GM19372 (cell line): Measurements from ENCODE around the gene GPM6B.

Experiments used
- ATAC-seq: cut with Tn5 transposase; IDR thresholded peaks from one replicate; pipeline ENCODE4 v1.9.1; 2021; ENCODE audit warnings: mild to moderate bottlenecking, low read depth, moderate library complexity; ENCODE audit not compliant: unreplicated experiment

The GPM6B gene

GRCh38 chrX:13825178-13825762 lies 8.4 kb upstream of the GPM6B start:
- ATAC-seq: no peak

- no peak for ATAC-seq
These were observed 7.9 kb upstream of the GPM6B start for GRCh38 chrX:13824746-13825145.

GRCh38 chrX:13821738-13822137 lies 4.8 kb upstream of the GPM6B start:
- ATAC-seq: no peak

GRCh38 chrX:13816176-13816575 lies 717 bp downstream of the GPM6B start:
- ATAC-seq: no peak

DNA sequence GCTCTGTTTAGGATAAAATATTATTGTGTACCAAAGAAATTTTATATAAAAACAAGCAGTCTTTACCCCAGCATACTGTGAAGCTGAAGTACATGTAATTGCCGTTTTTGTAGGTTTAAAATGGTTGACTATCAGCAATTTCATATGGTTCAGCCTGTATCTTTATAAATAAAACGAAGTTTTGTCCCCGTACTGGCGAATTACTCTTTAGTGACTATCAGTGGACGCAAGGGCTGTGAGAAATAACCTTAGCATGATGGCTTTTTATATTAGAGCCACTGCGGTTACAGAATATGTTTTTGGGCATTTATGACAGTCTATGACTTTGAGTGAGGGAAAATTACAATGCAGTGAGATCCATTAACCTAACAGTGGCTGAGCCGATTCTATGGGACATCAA lies 1.2 kb downstream of the GPM6B start:
- no peak for ATAC-seq

DNA sequence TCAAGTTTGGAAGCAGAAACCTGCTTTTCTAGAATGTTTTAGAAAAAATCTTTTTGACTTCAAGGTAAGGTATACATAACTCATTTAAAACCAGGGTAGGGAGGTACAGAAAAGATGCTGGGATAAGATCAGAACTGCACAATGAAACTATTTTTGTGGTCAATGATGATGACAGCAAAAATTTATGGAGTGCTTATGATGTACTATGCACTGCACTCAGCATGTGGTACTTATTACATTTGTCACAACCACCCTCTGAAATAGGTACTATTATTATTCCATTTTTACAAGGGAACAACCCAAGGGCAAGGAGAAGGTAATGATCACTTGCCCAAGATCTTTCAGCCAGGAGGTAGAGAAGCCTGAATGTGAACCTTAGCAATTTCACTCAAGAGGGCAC lies 8.0 kb downstream of the GPM6B start:
- ATAC-seq: no peak

DNA sequence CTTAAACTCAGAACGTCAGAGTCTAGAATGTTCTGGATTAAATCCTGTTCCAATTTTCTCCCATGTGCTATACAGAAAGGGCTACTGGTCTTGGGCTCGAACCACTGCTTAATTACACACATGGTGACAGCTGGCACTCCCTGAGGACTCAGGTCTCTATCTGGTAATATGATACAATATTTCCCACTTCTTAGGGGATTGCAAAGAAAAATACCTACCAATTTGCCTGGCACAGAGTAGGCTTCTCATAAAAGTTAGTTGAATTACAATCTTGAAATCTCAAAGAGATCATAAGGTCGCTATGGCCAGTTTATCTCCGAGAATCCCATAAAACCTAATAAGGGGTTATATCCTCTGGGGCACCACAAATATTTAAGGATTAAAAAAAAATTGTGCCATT lies 8.6 kb downstream of the GPM6B start:
- ATAC-seq: no peak

- ATAC-seq: no peak
These were observed 11.7 kb downstream of the GPM6B start for GRCh38 chrX:13805241-13805640.

GRCh38 chrX:13803116-13803515 lies 13.8 kb downstream of the GPM6B start:
- ATAC-seq: no peak

DNA sequence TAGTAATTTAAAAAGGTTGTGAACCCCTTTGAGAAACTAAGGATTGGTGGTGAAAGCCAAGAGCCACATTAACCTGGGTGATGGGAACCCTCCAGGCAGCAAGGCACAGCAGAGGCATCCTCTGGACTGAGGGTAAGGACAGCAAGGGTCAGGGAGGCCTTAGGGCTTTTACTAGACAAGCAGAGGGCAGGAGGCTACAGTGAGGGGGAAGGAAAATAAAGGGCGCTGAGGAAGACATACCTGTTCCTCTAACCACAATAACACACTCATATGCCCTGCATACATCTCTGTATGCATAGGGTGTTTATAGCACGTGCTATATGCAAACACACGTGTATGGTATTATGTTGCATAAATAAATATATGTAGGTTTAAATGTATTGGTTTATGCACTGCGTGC lies 18.7 kb downstream of the GPM6B start:
- ATAC-seq: no peak

DNA sequence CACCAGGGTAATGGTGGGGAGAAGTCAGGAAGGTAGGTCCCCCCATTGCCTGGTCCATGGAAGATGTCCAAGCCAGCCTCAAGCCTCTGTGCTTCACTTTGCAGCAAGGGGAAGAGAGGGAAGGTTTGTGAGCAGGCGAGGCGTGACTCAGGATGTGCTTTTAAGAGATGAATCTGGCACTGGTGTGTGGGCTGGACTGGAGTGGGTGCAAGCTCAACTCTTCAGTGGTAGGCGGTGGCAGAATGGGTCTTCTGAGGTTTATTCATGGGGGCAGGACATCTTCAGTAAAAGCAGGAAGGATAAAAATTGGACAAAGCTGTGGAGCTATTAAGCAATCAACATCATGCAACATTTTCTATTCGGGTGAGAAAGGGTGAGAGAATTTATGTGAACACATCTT lies 19.4 kb downstream of the GPM6B start:
- ATAC-seq: no peak

- ATAC-seq: no peak
These were observed 22.5 kb downstream of the GPM6B start for GRCh38 chrX:13794417-13794816.

DNA sequence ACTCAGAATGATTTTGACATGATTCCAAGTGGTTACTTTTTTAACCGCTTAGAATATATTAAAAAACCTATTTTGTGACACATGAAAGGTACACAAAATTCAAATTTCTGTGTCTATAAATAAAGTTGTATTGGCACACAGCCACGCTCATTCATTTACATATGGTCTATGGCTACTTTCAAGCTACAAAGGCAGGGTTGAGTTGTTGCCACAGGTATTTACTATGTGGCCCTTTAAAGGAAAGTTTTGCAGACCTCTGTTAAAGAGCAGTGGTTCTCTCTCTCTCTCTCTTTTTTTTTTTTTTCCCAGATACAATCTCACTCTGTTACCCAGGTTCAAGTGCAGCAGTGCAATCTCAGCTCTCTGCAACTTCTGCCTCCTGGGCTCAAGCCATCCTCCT lies 23.0 kb downstream of the GPM6B start:
- no peak for ATAC-seq

DNA sequence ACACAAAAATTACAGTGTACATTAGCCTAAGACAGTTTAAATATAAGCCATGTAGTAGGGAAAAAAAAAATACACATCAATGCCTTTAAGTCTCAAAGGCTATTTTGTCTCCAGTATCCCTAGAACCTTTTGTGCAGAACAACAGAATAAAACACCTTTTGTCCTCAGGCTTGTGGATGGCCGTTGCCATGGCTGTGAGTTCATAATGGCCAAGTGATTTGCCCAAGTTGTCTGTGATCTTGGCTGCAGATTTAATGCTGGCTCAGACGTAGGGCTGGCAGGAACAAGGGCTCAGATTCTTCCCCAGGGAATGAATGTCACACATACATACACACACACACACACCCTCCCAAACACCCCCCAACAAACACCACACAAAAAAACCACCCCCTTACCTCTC lies 25.3 kb downstream of the GPM6B start:
- ATAC-seq: no peak

GRCh38 chrX:13791145-13791544 lies 25.7 kb downstream of the GPM6B start:
- no peak for ATAC-seq

DNA sequence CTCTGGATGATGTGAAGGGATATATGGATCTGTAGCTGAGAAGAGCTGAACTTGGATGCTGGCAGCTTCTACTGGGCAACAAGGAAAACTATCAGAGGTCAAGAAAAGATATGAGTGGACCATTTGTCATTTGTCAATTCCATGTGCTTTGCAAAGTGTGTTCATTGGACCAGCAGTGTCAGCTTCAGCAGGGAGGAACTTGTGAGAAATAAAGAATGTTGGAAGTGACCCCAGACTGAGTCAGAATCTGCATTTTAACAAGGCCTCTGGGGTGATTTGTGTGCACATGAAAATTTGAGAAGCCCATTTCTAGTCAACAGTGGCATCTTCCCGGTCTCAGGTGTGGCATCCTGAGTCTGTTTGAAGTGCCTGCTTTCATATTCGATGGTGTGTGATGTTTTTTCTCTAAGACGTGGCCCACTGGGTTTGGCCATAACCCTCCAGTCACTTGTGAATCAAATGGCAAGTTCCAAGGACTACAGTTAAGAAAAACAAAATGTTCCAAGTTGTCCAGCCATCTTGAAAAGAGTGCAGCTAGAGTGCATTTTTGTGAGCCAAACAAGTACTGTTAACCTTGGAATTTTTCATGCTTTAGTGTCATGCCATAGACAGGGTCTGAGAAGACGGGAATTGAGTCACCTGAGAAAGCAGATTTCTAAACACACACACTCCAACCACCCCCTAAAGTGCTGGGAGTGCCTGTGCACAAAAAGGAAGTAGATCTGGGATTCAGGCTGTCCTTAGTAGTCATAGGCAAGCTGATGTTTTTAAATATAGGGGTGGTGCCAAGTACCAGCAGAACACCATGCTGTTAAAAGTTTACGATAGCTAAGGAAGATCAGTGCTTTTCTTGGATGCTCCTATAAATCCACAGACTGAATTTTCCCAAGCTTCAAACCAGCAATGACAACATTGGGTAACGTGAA lies 26.4 kb downstream of the GPM6B start:
- no peak for ATAC-seq

GRCh38 chrX:13786048-13786447 lies 30.8 kb downstream of the GPM6B start:
- no peak for ATAC-seq

GRCh38 chrX:13780868-13781427 lies 35.9 kb downstream of the GPM6B start:
- ATAC-seq: no peak

DNA sequence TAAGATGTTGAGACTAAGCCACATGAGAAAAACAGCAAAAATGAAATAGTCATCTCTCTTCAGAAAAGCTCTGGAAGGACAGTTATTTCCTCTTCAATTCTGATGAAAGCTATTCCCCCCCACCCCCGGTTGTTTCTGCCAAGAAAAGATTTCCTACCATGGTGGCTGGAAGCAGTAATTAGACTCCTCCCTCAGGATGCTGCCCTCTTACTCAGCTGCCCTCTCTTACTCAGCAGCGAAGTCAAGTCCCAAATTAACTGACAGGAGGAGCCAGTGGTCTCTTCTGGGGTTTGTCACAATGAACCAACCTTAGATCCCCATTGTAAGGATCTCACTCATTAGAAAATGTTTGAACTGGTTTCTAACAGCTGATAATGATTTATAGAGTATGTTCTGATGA lies 38.0 kb downstream of the GPM6B start:
- no peak for ATAC-seq

- ATAC-seq: no peak
These were observed 40.5 kb downstream of the GPM6B start for GRCh38 chrX:13776387-13776786.

DNA sequence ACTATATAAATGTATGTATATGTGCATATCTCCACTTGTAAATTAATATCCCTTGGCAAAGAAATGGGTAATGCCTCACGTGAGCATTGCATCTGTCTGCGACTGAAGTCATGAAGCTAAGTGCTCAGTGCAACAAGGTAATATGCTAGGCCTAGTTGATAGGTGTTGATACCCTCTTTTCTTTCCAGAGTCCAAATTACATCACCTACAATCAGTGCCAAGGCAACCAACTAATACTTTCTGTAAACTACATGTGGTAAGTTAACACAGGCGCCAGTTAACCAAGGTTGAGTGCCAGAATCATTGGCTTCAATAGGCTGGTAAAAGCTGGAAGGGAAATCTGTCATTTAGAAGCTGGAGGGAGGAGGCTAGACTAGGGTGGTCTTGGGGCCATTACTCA lies 41.1 kb downstream of the GPM6B start:
- ATAC-seq: no peak

DNA sequence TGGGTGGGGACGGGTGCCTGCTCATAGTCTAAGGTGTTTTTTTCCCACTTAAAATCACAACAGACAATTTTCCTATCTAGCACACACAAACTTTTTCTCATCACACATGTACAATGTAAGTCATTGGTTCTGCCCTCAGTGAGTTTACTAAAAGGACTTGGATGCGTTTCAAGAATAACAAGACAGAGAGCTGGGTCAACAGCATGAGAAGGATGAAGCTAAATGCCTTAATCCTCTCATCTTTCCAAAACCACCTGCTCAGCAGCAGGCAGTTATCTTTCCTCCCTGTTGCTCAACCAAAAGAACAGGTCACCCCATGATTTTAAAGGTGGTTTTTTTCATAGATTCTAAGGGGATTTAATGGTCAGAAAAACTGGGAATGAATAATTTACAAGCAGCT lies 42.2 kb downstream of the GPM6B start:
- ATAC-seq: no peak
